K562 (cell line): ENCODE measurements around the gene SLC6A9. TPM values are rescaled to one million over a fixed set of nuclear protein-coding genes. Genes with fewer than 3 reads are reported as not detected.

Experiments
- CAMTA2 ChIP-seq: fragments of 250-450 bp; sonication (Bioruptor Pico); conservative IDR thresholded peaks from 2 replicates; pipeline ENCODE4 v1.5.1; 2022
- DNMT1 ChIP-seq: fragments of 450-650 bp; IDR thresholded peaks from 2 replicates; pipeline ENCODE4 v1.6.1; 2016; ENCODE audit warnings: antibody characterized with exemption, mild to moderate bottlenecking
- ESRRB ChIP-seq: fragments of 250-450 bp; sonication (Bioruptor Pico); IDR thresholded peaks from 2 replicates; pipeline ENCODE4 v1.5.0; 2020; ENCODE audit warnings: mild to moderate bottlenecking, moderate library complexity, borderline replicate concordance
- HOXB6 ChIP-seq: fragments of 250-450 bp; sonication (Bioruptor Pico); IDR thresholded peaks from 2 replicates; pipeline ENCODE4 v1.5.1; 2022; ENCODE audit warnings: mild to moderate bottlenecking, borderline replicate concordance
- KAT8 ChIP-seq: fragments of 450-650 bp; IDR thresholded peaks from 2 replicates; pipeline ENCODE4 v1.6.1; 2016; ENCODE audit warnings: low read depth, mild to moderate bottlenecking
- KLF6 ChIP-seq: fragments of 250-450 bp; sonication (Bioruptor Pico); IDR thresholded peaks from 2 replicates; pipeline ENCODE4 v1.4.0; 2020; ENCODE audit warnings: mild to moderate bottlenecking, moderate library complexity, borderline replicate concordance
- MCM5 ChIP-seq: fragments of 450-650 bp; IDR thresholded peaks from 2 replicates; pipeline ENCODE4 v1.6.1; 2016; ENCODE audit warnings: low read depth
- MCM7 ChIP-seq, 2 experiments: fragments of 450-650 bp; IDR thresholded peaks; 2 replicates each; pipeline ENCODE4 v1.6.1; 2016 to 2018
- PHF21A ChIP-seq: fragments of 450-650 bp; IDR thresholded peaks from 2 replicates; pipeline ENCODE4 v1.6.1; 2017; ENCODE audit warnings: low read depth, borderline replicate concordance
- ZNF707 ChIP-seq: fragments of 250-450 bp; sonication (Bioruptor Pico); conservative IDR thresholded peaks from 2 replicates; pipeline ENCODE4 v1.8.0; 2022; ENCODE audit warnings: inconsistent platforms, mild to moderate bottlenecking, moderate library complexity
- polyA plus RNA-seq, 8 experiments: library from polyadenylated mRNA; depleted of rRNA in 4 of 8; stranded (reverse) in 5 of 8; unstranded in 3 of 8; fragments of >200 nt; fragmentation: Nextera tagmentation in 2 of 8; fragmentation: Illumina TruSeq in 1 of 8; extraction: Ambion mirVana in 2 of 8; extraction: Trizol in 1 of 8; gene quantifications; 2 replicates each; pipeline versions ENCODE4 v1.2.1 to v1.2.3, GENCODE V29; 2011 to 2014; ENCODE audit warnings: inconsistent platforms in 1 of 8, missing spikeins in 1 of 8
- total RNA-seq, 7 experiments: library from RNA; depleted of rRNA in 6 of 7; stranded (reverse); fragments of >200 nt in 6 of 7; fragmentation: Illumina TruSeq in 2 of 7; extraction: Trizol in 2 of 7; gene quantifications; 2 replicates each; pipeline versions ENCODE4 v1.2.1 to v1.2.3, GENCODE V29; 2011 to 2021; ENCODE audit warnings: low replicate concordance in 1 of 7
- TF ChIP-seq, protein P1 (sequence below): fragments of 250-450 bp; sonication (Bioruptor Pico); IDR thresholded peaks from 2 replicates; pipeline ENCODE4 v1.5.0; 2021
- TF ChIP-seq, protein P2 (sequence below): sonication (generic); formaldehyde crosslinking; IDR thresholded peaks from 2 replicates; pipeline ENCODE4 v1.8.1; 2023; ENCODE audit warnings: mild to moderate bottlenecking, missing genetic modification reagents
- TF ChIP-seq, protein P3 (sequence below), 2 experiments: fragments of 450-650 bp; conservative IDR thresholded peaks; 2 replicates each; pipeline ENCODE4 v1.6.1; 2017; ENCODE audit warnings: mild to moderate bottlenecking in 2 of 2, moderate library complexity in 2 of 2
- TF ChIP-seq, protein P4 (sequence below): fragments of 250-450 bp; sonication (Bioruptor Pico); IDR thresholded peaks from 2 replicates; pipeline ENCODE4 v1.5.0; 2020; ENCODE audit warnings: mild to moderate bottlenecking, borderline replicate concordance
- TF ChIP-seq, protein P5 (sequence below), 3 experiments: fragments of 200-800 bp in 1 of 3; fragments of 250-450 bp in 1 of 3; fragments of 450-650 bp in 1 of 3; sonication (Bioruptor Pico) in 1 of 3; sonication (Bioruptor generic) in 1 of 3; formaldehyde crosslinking in 1 of 3; IDR thresholded peaks; 2 replicates each; pipeline versions ENCODE4 v1.6.1 to v1.8.0; 2016 to 2022; ENCODE audit warnings: mild to moderate bottlenecking in 2 of 3, missing genetic modification characterization in 2 of 3, missing compliant biosample characterization in 1 of 3, moderate library complexity in 1 of 3
- TF ChIP-seq, protein P6 (sequence below): sonication (generic); formaldehyde crosslinking; IDR thresholded peaks from 2 replicates; pipeline ENCODE4 v1.8.0; 2022; ENCODE audit warnings: mild to moderate bottlenecking, missing genetic modification reagents

SLC6A9 gene
- total and polyA plus RNA-seq, 9 of the 15 experiments (the other 6 are each of a cell fraction or from before 2014, with no cell fraction given) = 0.17 to 18.7 (median 2.9) TPM

DNA sequence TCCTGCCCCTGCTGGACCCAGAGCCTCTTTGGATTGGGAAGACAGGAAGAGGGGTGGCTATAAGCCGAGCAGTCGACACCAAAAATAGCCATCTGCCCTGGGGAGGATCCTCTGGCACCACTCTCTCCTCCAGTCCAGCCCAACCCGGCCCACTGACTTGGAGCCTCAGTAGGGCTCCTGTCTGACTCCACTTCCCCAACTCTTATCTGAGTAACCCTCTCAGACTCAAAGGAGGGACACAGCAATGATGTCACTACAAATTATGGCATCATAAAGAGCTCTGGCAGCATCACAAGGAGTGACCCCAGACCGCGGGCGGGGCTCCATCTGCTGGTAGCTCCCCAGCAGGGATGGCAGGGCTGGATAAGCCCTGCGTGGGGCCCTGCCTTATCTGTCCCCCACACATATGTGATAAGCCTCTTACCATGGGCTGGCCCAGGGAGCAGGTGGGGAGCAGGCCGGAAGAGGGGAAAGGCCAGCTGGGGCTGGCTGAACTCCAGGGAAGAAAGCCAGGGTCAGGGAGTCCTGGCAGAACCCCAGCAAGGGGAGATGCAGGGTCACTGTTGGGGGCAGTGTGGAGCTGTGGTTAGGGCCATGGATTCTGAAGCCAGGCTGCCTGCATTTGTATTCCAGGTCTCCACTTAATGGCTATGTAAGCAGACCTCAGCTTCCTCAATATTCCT, 4.6 kb upstream of the SLC6A9 start (continued):
- no peak for TF ChIP-seq ESRRB
- no peak for TF ChIP-seq HOXB6 (CRISPR knock-in tag)
- no peak for TF ChIP-seq MCM5
- no peak for TF ChIP-seq DNMT1
- TF ChIP-seq, protein P1, sequence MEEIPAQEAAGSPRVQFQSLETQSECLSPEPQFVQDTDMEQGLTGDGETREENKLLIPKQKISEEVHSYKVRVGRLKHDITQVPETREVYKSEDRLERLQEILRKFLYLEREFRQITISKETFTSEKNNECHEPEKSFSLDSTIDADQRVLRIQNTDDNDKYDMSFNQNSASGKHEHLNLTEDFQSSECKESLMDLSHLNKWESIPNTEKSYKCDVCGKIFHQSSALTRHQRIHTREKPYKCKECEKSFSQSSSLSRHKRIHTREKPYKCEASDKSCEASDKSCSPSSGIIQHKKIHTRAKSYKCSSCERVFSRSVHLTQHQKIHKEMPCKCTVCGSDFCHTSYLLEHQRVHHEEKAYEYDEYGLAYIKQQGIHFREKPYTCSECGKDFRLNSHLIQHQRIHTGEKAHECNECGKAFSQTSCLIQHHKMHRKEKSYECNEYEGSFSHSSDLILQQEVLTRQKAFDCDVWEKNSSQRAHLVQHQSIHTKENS (CRISPR knock-in tag) = no peak
- TF ChIP-seq PHF21A = peak; percentile 97
- TF ChIP-seq, protein P2, sequence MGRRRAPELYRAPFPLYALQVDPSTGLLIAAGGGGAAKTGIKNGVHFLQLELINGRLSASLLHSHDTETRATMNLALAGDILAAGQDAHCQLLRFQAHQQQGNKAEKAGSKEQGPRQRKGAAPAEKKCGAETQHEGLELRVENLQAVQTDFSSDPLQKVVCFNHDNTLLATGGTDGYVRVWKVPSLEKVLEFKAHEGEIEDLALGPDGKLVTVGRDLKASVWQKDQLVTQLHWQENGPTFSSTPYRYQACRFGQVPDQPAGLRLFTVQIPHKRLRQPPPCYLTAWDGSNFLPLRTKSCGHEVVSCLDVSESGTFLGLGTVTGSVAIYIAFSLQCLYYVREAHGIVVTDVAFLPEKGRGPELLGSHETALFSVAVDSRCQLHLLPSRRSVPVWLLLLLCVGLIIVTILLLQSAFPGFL (CRISPR knock-in tag) = no peak
- no peak for TF ChIP-seq CAMTA2
- no peak for TF ChIP-seq MCM7 (IDR thresholded peaks at IDR 0.05)
- TF ChIP-seq, protein P3, sequence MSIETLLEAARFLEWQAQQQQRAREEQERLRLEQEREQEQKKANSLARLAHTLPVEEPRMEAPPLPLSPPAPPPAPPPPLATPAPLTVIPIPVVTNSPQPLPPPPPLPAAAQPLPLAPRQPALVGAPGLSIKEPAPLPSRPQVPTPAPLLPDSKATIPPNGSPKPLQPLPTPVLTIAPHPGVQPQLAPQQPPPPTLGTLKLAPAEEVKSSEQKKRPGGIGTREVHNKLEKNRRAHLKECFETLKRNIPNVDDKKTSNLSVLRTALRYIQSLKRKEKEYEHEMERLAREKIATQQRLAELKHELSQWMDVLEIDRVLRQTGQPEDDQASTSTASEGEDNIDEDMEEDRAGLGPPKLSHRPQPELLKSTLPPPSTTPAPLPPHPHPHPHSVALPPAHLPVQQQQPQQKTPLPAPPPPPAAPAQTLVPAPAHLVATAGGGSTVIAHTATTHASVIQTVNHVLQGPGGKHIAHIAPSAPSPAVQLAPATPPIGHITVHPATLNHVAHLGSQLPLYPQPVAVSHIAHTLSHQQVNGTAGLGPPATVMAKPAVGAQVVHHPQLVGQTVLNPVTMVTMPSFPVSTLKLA (conservative IDR thresholded peaks at IDR 0.05) = peak; percentile 83 to 92
- TF ChIP-seq, protein P4, sequence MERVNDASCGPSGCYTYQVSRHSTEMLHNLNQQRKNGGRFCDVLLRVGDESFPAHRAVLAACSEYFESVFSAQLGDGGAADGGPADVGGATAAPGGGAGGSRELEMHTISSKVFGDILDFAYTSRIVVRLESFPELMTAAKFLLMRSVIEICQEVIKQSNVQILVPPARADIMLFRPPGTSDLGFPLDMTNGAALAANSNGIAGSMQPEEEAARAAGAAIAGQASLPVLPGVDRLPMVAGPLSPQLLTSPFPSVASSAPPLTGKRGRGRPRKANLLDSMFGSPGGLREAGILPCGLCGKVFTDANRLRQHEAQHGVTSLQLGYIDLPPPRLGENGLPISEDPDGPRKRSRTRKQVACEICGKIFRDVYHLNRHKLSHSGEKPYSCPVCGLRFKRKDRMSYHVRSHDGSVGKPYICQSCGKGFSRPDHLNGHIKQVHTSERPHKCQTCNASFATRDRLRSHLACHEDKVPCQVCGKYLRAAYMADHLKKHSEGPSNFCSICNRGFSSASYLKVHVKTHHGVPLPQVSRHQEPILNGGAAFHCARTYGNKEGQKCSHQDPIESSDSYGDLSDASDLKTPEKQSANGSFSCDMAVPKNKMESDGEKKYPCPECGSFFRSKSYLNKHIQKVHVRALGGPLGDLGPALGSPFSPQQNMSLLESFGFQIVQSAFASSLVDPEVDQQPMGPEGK = peak; percentile 95
- TF ChIP-seq, protein P5, sequence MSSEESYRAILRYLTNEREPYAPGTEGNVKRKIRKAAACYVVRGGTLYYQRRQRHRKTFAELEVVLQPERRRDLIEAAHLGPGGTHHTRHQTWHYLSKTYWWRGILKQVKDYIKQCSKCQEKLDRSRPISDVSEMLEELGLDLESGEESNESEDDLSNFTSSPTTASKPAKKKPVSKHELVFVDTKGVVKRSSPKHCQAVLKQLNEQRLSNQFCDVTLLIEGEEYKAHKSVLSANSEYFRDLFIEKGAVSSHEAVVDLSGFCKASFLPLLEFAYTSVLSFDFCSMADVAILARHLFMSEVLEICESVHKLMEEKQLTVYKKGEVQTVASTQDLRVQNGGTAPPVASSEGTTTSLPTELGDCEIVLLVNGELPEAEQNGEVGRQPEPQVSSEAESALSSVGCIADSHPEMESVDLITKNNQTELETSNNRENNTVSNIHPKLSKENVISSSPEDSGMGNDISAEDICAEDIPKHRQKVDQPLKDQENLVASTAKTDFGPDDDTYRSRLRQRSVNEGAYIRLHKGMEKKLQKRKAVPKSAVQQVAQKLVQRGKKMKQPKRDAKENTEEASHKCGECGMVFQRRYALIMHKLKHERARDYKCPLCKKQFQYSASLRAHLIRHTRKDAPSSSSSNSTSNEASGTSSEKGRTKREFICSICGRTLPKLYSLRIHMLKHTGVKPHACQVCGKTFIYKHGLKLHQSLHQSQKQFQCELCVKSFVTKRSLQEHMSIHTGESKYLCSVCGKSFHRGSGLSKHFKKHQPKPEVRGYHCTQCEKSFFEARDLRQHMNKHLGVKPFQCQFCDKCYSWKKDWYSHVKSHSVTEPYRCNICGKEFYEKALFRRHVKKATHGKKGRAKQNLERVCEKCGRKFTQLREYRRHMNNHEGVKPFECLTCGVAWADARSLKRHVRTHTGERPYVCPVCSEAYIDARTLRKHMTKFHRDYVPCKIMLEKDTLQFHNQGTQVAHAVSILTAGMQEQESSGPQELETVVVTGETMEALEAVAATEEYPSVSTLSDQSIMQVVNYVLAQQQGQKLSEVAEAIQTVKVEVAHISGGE (CRISPR knock-in tag; IDR thresholded peaks at IDR 0.05) = peak in 2 of 3 experiments; percentile 39 to 95; a peak in 3 of 6 replicates
- TF ChIP-seq, protein P6, sequence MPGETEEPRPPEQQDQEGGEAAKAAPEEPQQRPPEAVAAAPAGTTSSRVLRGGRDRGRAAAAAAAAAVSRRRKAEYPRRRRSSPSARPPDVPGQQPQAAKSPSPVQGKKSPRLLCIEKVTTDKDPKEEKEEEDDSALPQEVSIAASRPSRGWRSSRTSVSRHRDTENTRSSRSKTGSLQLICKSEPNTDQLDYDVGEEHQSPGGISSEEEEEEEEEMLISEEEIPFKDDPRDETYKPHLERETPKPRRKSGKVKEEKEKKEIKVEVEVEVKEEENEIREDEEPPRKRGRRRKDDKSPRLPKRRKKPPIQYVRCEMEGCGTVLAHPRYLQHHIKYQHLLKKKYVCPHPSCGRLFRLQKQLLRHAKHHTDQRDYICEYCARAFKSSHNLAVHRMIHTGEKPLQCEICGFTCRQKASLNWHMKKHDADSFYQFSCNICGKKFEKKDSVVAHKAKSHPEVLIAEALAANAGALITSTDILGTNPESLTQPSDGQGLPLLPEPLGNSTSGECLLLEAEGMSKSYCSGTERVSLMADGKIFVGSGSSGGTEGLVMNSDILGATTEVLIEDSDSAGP (CRISPR knock-in tag) = no peak
- peak; percentile 68 for TF ChIP-seq ZNF707
- peak; percentile 95 for TF ChIP-seq KLF6 (CRISPR knock-in tag)
- no peak for TF ChIP-seq KAT8
